Activated CD4-positive, CD25-positive, alpha-beta regulatory T cell treated with anti-CD3 and anti-CD28 coated beads, Interleukin-2, amount 50 U/mL, for 24 hours (primary cell): ENCODE measurements around the gene GRAMD1B.
A peak's percentile ranks its signal among the peaks of the same experiment; 100 is the strongest.

Source experiments
- ATAC-seq, 2 donors: fragments of 150-1000 bp; cut with Tn5 transposase; one replicate each; pipeline ENCODE4 v1.10.0; 2021; ENCODE audit warnings: mild to moderate bottlenecking in 1 of 2, moderate library complexity in 1 of 2

GRAMD1B gene

GRCh38 chr11:123575441-123575840, 145.4 kb downstream of the GRAMD1B start:
- no peak for ATAC-seq

GRCh38 chr11:123576082-123576481, 146.0 kb downstream of the GRAMD1B start:
- no peak for ATAC-seq

GRCh38 chr11:123576501-123576900, 146.4 kb downstream of the GRAMD1B start:
- no peak for ATAC-seq

GRCh38 chr11:123577081-123577598, 147.1 kb downstream of the GRAMD1B start:
- ATAC-seq: no peak

- no peak for ATAC-seq
Measured at GRCh38 chr11:123578778-123579481, 148.9 kb downstream of the GRAMD1B start.

- ATAC-seq: no peak
Measured at GRCh38 chr11:123579482-123579812, 149.4 kb downstream of the GRAMD1B start.

GRCh38 chr11:123580137-123580536, 150.1 kb downstream of the GRAMD1B start:
- ATAC-seq: no peak

GRCh38 chr11:123580557-123581275, 150.6 kb downstream of the GRAMD1B start:
- ATAC-seq: peak; percentile 71 to 75

GRCh38 chr11:123581651-123582399, 151.8 kb downstream of the GRAMD1B start:
- ATAC-seq: no peak

GRCh38 chr11:123582992-123583504, 153.0 kb downstream of the GRAMD1B start:
- no peak for ATAC-seq

GRCh38 chr11:123584186-123584585, 154.1 kb downstream of the GRAMD1B start:
- no peak for ATAC-seq

- no peak for ATAC-seq
Measured at GRCh38 chr11:123584737-123585136, 154.7 kb downstream of the GRAMD1B start.

GRCh38 chr11:123585206-123585605, 155.1 kb downstream of the GRAMD1B start:
- ATAC-seq: no peak

- no peak for ATAC-seq
Measured at GRCh38 chr11:123585706-123586105, 155.6 kb downstream of the GRAMD1B start.

- no peak for ATAC-seq
Measured at GRCh38 chr11:123586568-123586967, 156.5 kb downstream of the GRAMD1B start.

- no peak for ATAC-seq
Measured at GRCh38 chr11:123587044-123587443, 157.0 kb downstream of the GRAMD1B start.

- no peak for ATAC-seq
Measured at GRCh38 chr11:123587559-123587958, 157.5 kb downstream of the GRAMD1B start.

- no peak for ATAC-seq
Measured at GRCh38 chr11:123588117-123588863, 158.2 kb downstream of the GRAMD1B start.

- ATAC-seq: no peak
Measured at GRCh38 chr11:123588864-123589262, 158.8 kb downstream of the GRAMD1B start.

GRCh38 chr11:123590296-123590912, 160.3 kb downstream of the GRAMD1B start:
- no peak for ATAC-seq

- no peak for ATAC-seq
Measured at GRCh38 chr11:123593570-123593969, 163.5 kb downstream of the GRAMD1B start.
